Uterus (tissue), 2 donors: ENCODE data around the gene DOK3.

Experiments used
- POLR2A ChIP-seq, 2 donors: fragments of 450-650 bp; IDR thresholded peaks; one replicate each; pipeline ENCODE4 v1.6.1; 2016; ENCODE audit warnings: antibody characterized with exemption in 2 of 2, mild to moderate bottlenecking in 1 of 2, moderate library complexity in 1 of 2
- TF ChIP-seq, protein P1 (sequence below), 4 experiments: fragments of 200-600 bp in 2 of 4; fragments of 450-650 bp in 2 of 4; sonication (generic) in 2 of 4; IDR thresholded peaks; one replicate each; pipeline ENCODE4 v1.5.1; 2016 to 2019; ENCODE audit warnings: antibody characterized with exemption in 4 of 4, mild to moderate bottlenecking in 2 of 4, moderate library complexity in 1 of 4

GRCh38 chr5:177527595-177527994 is 18.0 kb upstream of the DOK3 start:
- TF ChIP-seq, protein P1, sequence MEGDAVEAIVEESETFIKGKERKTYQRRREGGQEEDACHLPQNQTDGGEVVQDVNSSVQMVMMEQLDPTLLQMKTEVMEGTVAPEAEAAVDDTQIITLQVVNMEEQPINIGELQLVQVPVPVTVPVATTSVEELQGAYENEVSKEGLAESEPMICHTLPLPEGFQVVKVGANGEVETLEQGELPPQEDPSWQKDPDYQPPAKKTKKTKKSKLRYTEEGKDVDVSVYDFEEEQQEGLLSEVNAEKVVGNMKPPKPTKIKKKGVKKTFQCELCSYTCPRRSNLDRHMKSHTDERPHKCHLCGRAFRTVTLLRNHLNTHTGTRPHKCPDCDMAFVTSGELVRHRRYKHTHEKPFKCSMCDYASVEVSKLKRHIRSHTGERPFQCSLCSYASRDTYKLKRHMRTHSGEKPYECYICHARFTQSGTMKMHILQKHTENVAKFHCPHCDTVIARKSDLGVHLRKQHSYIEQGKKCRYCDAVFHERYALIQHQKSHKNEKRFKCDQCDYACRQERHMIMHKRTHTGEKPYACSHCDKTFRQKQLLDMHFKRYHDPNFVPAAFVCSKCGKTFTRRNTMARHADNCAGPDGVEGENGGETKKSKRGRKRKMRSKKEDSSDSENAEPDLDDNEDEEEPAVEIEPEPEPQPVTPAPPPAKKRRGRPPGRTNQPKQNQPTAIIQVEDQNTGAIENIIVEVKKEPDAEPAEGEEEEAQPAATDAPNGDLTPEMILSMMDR (IDR thresholded peaks at IDR 0.05) = no peak
- TF ChIP-seq POLR2A (IDR thresholded peaks at IDR 0.05) = no peak
